ENCODE measurements around the gene EFCAB13.
"Not testable (repeated sequence)": the region's sequence is repeated elsewhere in the genome, so short reads cannot be mapped to it uniquely, and the experiment has no call there.

Gene EFCAB13

DNA sequence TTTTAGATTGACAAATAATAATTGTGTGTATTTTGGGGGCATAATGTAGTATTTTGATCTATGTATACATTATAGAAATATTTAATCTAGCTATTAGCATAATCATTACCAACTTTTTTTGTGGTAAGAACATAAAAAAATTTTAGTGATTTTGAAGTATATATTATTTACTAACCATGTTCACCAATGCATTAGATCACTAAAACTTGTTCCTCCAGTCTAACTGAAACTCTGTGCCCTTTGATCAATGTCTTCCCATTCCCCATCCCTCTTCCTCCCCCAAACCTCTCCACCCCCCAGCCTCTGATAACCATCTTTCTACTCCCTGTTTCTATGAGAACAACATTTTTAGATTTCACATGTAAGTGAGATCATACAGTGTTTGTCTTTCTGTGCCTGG, 8.5 kb downstream of the EFCAB13 start:
- DNase-seq = no peak

- DNase-seq = no peak
These were observed 11.6 kb downstream of the EFCAB13 start for GRCh38 chr17:47335101-47335936.

- DNase-seq = no peak
These were observed 14.3 kb downstream of the EFCAB13 start for GRCh38 chr17:47338026-47338425.

DNA sequence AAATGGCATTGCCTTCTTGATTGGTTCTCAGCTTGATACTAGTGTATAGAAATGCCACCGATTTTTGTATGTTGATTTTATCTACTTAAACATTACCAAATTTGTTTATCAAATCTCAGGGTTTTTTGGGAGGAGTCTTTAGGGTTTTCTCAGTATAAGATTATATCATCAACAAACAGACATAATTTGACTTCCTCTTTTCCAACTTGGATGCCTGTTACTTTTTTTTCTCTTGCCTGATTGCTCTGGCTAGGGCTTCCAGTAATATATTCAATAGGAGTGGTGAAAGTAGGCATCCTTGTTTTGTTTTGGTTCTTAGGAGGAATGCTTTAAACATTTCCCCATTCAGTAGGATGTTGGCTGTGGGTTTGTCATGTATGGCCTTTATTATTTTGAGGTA, 29.1 kb downstream of the EFCAB13 start:
- DNase-seq = no peak

GRCh38 chr17:47358652-47359051, 34.9 kb downstream of the EFCAB13 start:
- DNase-seq = no peak

DNA sequence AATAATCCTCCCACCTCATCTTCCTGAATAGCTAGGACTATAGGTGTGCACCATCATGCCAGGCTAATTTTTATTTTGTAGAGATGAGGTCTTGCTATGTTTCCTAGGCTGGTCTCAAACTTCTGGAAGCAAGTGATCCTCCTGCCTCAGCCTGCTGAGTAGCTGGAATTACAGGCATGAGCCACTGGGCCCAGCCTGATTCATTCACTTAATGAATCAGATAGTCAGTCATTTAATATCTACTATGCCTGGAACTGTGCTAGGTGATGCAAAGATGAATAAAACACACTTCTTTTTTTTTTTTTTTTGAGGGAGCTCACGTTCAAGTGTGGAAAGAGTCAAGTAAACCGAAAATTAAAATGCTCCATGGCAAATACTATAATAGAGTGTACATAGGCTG, 39.4 kb downstream of the EFCAB13 start:
- no peak for DNase-seq

- no peak for DNase-seq
These were observed 43.5 kb downstream of the EFCAB13 start for GRCh38 chr17:47367257-47367656.

DNA sequence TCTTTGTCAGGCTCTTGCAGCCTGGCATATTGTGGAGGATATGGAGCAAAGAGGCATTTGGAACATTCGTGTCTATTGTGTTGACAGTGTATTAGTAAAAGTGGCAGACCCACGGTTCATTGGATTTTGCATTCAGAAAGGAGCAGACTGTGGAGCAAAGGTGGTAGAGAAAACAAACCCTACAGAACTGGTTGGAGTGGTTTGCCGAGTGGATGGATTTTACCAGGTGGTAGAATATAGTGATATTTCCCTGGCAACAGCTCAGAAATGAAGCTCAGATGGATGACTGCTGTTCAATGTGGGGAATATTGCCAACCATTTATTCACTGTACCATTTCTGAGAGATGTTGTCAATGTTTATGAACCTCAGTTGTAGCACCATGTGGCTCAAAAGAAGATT, 44.5 kb downstream of the EFCAB13 start:
- DNase-seq = no peak

DNA sequence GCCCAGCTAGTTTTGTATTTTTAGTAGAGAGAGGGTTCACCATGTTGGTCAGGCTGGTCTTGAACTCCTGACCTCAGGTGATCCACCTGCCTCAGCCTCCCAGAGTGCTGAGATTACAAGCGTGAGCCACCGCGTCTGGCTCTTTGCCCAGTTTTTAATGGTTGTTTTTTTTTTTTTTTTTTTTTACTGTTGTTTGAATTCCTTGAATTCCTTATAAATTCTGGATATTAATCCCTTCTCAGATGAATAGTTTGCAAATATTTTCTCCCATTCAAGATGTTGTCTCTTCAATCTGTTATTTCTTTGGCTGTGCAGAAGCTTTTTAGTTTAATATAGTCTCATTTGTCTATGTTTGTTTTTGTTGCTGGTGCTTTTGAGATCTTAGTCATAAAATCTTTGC, 47.1 kb downstream of the EFCAB13 start:
- not testable (repeated sequence) for DNase-seq

- DNase-seq = no peak
These were observed 49.2 kb downstream of the EFCAB13 start for GRCh38 chr17:47373002-47373401.

- DNase-seq = no peak
These were observed 52.5 kb downstream of the EFCAB13 start for GRCh38 chr17:47376247-47376646.

DNA sequence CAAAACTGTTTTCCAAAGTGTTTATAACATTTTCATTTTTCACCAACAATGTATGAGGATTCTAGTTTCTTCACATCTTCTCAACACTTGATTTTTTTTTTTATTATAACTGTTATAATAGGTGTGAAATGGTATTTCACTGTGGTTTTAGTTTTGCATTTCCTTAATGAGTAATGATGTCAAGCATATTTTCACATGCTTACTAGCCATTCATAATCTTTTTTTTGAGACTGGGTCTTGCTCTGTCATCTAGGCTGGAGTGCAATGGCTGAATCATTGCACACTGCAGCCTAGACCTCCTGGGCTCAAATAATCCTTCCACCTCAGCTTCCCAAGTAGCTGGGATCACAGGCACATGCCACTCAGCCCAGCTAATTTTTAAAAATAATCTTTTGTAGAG, 65.1 kb downstream of the EFCAB13 start:
- DNase-seq = no peak

- DNase-seq = not testable (repeated sequence)
These were observed 73.9 kb downstream of the EFCAB13 start for GRCh38 chr17:47397532-47398128.

DNA sequence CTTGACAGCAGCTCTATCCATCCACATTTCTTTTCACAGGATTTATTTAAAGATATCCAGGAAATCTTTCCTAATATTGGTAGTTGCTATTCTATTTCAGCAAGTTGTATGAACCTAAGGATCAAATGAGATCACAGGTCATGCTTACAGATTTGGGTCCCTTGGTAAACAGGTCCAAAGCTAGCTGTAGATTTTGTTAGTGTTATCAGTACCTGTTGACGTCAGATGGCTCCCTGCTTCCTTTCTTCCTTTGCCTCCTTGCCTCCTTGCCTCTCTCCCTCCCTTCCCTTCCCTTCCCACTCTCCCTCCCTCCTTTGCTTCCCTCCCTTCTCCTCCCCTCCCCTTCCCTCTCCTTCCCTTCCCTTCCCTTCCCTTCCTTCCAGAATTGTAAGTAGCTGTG, 76.6 kb downstream of the EFCAB13 start:
- no peak for DNase-seq

DNA sequence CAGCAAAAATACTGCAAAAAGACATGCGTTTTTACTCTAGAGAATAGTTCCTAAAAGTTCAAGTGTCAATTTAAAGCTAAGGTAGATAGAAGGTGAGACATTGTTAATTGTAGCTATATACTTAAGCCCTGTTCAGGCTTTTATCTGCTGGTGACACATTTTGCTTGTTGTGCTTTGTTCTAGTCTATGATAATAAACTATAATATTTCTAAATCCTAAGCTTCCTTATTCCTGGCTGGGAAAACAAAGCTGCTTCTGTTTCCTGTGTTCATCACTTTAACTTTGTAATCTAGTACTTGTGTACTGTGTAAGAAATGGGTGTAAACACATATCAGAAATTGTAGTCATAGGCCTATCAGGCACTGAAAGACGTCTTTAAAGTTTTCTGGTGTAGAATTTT, 77.3 kb downstream of the EFCAB13 start:
- DNase-seq = no peak

DNA sequence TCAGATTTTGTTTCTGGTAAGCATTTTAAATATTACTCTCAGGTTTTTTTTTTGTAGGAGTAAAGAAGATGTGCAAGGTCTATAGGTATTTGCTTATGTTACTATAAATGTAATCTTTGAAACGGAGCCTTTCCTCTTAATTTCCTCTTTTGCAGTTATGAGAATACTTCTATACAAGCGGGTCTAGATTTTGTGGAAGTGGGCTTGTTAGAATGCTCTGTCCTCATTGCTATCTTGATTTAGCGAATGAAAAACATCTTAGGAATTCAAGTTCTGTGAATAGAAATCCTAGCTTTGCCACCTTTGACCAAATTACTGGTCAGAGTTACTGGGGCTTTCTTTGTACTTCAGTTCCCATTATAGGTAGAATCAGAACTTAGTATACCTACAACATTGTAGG, 80.3 kb downstream of the EFCAB13 start:
- DNase-seq = no peak

GRCh38 chr17:47404875-47405274, 81.1 kb downstream of the EFCAB13 start:
- DNase-seq = no peak

GRCh38 chr17:47413872-47414271, 90.1 kb downstream of the EFCAB13 start:
- no peak for DNase-seq

DNA sequence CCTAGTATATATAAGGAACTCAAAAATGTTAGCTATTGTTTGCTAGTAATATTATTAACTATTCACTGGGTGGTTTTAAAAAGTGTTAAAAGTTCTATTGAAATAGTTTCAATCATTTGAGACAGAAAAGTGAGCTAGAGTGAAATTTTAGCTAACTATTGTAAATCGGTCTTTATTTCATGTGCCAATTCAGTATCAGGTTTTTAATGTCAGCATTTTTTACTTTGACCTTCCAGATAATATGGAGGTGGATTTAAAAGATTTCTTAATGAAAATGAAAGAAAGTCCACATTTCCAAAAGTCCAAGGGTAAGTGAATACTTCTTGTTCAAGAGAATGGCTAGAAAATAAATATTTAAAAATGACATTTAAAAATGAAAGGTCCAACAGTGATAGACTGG, 90.9 kb downstream of the EFCAB13 start:
- no peak for DNase-seq

GRCh38 chr17:47423406-47424295, 99.9 kb downstream of the EFCAB13 start:
- DNase-seq = no peak

GRCh38 chr17:47425233-47425632, 101.5 kb downstream of the EFCAB13 start:
- not testable (repeated sequence) for DNase-seq

DNA sequence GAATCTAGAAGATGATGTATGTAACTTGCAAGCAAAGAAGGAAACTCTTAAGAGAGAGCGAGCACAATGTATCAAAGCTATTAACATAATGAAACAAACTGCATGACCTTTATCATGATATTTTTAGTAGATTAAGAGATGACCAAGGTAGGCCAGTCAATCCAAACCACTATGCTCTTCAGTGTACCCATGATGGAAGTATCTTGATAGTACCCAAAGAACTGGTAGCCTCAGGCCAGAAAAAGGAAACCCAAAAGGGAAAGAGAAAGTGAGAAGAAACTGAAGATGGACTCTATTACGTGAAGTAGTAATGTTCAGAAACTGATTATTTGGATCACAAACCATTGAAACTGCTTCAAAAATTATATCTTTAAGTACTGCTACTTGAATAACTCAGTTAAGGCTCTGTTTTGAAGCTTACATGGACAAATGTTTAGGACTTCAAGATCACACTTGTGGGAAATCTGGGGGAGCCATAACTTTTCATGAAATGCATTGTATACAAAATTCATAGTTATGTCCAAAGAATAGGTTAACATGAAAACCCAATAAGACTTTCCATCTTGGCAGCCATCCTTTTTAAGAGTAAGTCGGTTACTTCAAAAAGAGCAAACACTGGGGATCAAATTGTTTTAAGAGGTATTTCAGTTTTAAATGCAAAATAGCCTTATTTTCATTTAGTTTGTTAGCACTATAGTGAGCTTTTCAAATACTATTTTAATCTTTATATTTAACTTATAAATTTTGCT, 102.3 kb downstream of the EFCAB13 start:
- not testable (repeated sequence) for DNase-seq

GRCh38 chr17:47427985-47428384, 104.2 kb downstream of the EFCAB13 start:
- DNase-seq = no peak
